Activated CD4-positive, CD25-positive, alpha-beta regulatory T cell treated with anti-CD3 and anti-CD28 coated beads, Interleukin-2, amount 50 U/mL, for 72 hours (primary cell): Measurements from ENCODE around the gene SOBP.

ENCODE experiments used
- DNase-seq: peaks from one replicate; pipeline ENCODE4 v3.0.0; 2021

SOBP gene

GRCh38 chr6:107699254-107699653, 209.3 kb downstream of the SOBP start:
- no peak for DNase-seq

- no peak for DNase-seq
Measured at GRCh38 chr6:107699697-107700325, 209.9 kb downstream of the SOBP start.

GRCh38 chr6:107703606-107704005, 213.7 kb downstream of the SOBP start:
- no peak for DNase-seq

- no peak for DNase-seq
Measured at GRCh38 chr6:107704347-107705013, 214.6 kb downstream of the SOBP start.

GRCh38 chr6:107706516-107707115, 216.7 kb downstream of the SOBP start:
- DNase-seq = no peak

- no peak for DNase-seq
Measured at GRCh38 chr6:107707346-107708275, 217.7 kb downstream of the SOBP start.

- no peak for DNase-seq
Measured at GRCh38 chr6:107708435-107708834, 218.5 kb downstream of the SOBP start.

GRCh38 chr6:107709341-107709740, 219.4 kb downstream of the SOBP start:
- DNase-seq = no peak
